Muscle layer of colon (tissue), 2 donors: ENCODE data around the gene ABTB2.
"Not testable (repeated sequence)": the region's sequence is repeated elsewhere in the genome, so short reads cannot be mapped to it uniquely, and the experiment has no call there.

Experiments used
- H3K27ac ChIP-seq: one replicate; pipeline ENCODE4 v1.7.0; 2013; ENCODE audit warnings: low read depth, mild to moderate bottlenecking, low read length, moderate library complexity
- H3K27me3 ChIP-seq, 2 donors: one replicate each; pipeline ENCODE4 v1.7.0; 2013; ENCODE audit warnings: low read length in 2 of 2, mild to moderate bottlenecking in 2 of 2; ENCODE audit not compliant: insufficient read depth in 2 of 2, control insufficient read depth in 1 of 2
- H3K36me3 ChIP-seq: one replicate; pipeline ENCODE4 v1.7.0; 2013; ENCODE audit warnings: mild to moderate bottlenecking, low read length; ENCODE audit not compliant: insufficient read depth
- H3K4me1 ChIP-seq: one replicate; pipeline ENCODE4 v1.7.0; 2013; ENCODE audit warnings: mild to moderate bottlenecking, low read length; ENCODE audit not compliant: insufficient read depth
- H3K4me3 ChIP-seq, 2 donors: one replicate each; pipeline ENCODE4 v1.7.0; 2013; ENCODE audit warnings: low read length in 2 of 2, low read depth in 1 of 2, mild to moderate bottlenecking in 1 of 2, moderate library complexity in 1 of 2
- H3K9ac ChIP-seq: one replicate; pipeline ENCODE4 v1.7.0; 2013; ENCODE audit warnings: low read length
- H3K9me3 ChIP-seq: one replicate; pipeline ENCODE4 v1.7.0; 2013; ENCODE audit warnings: mild to moderate bottlenecking, low read length
- donor health status: abdominal sarcoma.
- donor health status: Adenocarcinoma of cecum.

Gene ABTB2

DNA sequence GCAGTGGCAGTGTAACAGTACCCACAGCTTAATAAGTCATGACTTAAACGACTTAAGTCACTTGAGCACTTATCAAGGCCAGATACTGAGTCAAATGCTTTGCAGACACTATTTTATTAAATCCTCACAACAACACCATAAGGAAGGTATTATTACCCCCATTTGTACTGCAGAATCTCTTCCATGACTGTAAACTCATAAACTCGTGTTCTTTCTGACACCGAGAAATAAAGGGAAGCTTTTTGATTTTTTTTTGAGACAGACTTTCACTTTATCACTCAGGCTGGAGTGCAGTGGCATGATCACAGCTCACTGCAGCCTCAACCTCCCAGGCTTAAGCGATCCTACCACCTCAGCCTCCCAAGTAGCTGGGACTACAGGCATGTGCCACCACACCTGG is 103.8 kb downstream of the ABTB2 start:
- H3K4me1 ChIP-seq: peaks cover 29% of the 10 kb centered on the region

GRCh38 chr11:34252651-34253050 is 105.2 kb downstream of the ABTB2 start:
- H3K9ac ChIP-seq: no peak overlapping the region
- H3K4me3 ChIP-seq: no peak overlapping the region
- no peaks in the 10 kb centered on the region for H3K27me3 ChIP-seq
- peaks cover 34% of the 10 kb centered on the region for H3K4me1 ChIP-seq
- no peaks in the 10 kb centered on the region for H3K36me3 ChIP-seq
- no peak overlapping the region for H3K27ac ChIP-seq
- no peaks in the 10 kb centered on the region for H3K9me3 ChIP-seq

More for the DNA sequence above, 103.8 kb downstream of the ABTB2 start:
- Histone ChIP-seq H3K27me3 (no peaks in the 10 kb centered on the region), H3K4me3 (no peak overlapping the region), H3K9ac (no peak overlapping the region), H3K27ac (no peak overlapping the region), H3K9me3 (no peaks in the 10 kb centered on the region), H3K36me3 (no peaks in the 10 kb centered on the region)

DNA sequence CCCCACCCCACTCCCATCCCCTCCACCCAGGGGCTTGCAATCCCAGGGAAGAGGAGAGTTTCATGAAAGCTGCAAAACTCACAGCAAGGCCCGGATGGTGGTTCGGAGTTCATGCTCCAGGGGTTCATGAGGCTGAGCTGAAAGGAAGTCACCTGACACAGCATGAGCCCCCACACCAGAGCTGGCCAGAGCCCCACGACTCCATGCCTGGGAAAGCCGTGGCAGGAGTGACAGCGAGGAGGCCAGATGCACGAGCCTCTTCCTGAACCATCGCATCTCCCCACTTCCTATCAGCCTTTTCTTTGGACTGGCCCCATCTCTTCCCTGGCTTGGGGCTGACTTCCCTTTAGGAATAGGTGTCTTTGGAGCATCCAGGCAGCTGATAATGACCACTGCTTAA is 105.8 kb downstream of the ABTB2 start:
- H3K27me3 ChIP-seq: no peaks in the 10 kb centered on the region
- H3K9me3 ChIP-seq: no peaks in the 10 kb centered on the region
- no peak overlapping the region for H3K9ac ChIP-seq
- H3K27ac ChIP-seq: no peak overlapping the region
- no peak overlapping the region for H3K4me3 ChIP-seq
- no peaks in the 10 kb centered on the region for H3K36me3 ChIP-seq
- H3K4me1 ChIP-seq: peaks cover 34% of the 10 kb centered on the region

- H3K9ac ChIP-seq: no peak overlapping the region
- H3K9me3 ChIP-seq: no peaks in the 10 kb centered on the region
- H3K36me3 ChIP-seq: no peaks in the 10 kb centered on the region
- H3K4me3 ChIP-seq: no peak overlapping the region
- H3K4me1 ChIP-seq: peaks cover 34% of the 10 kb centered on the region
- no peak overlapping the region for H3K27ac ChIP-seq
- no peaks in the 10 kb centered on the region for H3K27me3 ChIP-seq
Observed at GRCh38 chr11:34251589-34251980, 106.2 kb downstream of the ABTB2 start.

DNA sequence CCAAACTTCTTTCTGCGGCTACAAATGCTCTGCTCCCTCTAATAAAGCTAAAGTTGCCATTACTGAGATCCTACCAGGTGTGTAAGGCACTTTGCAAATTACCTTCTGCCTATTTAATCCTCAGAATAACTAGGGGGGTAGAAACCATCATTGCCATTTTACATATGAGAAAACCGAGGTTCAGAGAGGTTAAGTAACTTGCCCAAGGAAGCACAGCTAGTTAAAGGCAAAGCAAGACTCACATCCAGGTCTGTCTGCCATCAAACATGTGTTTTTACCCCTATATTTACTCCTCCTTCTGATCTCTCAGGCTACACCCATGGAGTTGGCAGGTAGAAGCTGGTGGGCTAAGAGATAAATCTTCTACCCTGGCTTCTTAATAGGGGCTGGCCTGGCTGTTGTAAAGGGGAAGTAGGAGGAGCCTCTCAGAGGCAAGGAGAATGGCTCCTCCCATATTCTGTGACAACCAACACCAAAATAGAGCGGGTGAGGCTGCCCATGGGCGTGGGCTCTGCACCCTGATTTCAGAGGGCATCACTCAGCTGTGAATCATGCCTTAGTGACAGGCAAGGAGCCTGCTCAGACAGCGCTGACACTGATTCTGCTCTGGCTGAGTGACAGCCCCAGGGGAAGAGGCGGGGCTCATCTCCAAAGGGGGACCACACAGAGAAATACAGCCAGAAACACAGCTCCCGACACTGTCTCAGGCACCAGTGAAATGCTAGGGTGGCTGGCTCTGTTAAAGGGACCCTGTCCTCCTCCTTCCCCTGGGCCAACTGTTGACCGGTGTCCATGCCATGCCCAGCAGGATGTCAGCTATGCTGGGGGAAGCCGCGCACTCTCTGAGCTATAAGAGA is 106.8 kb downstream of the ABTB2 start:
- no peaks in the 10 kb centered on the region for H3K36me3 ChIP-seq
- no peaks in the 10 kb centered on the region for H3K27me3 ChIP-seq
- peaks cover 34% of the 10 kb centered on the region for H3K4me1 ChIP-seq
- H3K9ac ChIP-seq: no peak overlapping the region
- H3K4me3 ChIP-seq: no peak overlapping the region
- H3K9me3 ChIP-seq: no peaks in the 10 kb centered on the region
- H3K27ac ChIP-seq: no peak overlapping the region

DNA sequence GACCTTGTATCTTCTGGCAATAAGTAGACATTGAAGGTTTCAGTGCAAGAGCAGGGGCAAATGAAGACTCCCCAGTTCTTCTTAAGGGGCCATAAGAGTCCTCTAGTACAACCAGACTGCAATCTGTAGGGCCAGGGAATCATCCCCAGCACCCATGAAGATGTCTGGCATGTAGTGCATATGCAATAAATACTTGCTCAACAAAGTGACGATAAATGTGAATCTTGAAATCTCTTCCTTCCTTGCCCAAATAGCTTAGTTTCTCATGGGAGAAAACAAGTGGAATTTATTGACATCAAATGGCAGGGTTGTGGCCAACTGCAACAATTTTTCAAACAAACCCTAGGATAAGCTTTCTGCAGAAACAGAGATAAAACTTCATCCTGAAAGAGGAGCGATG is 107.6 kb downstream of the ABTB2 start:
- H3K4me1 ChIP-seq: peaks cover 34% of the 10 kb centered on the region

DNA sequence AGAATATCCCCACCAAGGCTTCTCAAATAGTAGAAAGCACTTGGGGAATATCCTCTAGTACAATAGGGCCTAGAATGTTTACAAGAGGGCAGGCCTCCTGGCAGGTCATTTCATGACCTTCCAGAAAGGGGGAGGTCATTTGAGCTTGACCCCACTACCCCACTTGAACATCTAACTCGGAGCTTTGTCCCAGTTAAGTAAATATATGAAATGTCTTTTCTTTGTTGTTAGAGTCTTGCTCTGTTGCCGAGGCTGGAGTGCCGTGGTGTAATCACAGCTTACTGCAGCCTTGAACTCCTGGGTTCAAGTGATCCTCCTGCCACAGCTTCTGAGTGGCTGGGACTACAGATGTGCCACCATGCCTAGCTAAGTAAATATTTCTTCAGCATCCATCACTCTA is 108.4 kb downstream of the ABTB2 start:
- Histone ChIP-seq H3K27me3 (no peaks in the 10 kb centered on the region), H3K36me3 (no peaks in the 10 kb centered on the region), H3K4me3 (no peak overlapping the region), H3K9ac (no peak overlapping the region), H3K27ac (no peak overlapping the region), H3K9me3 (no peaks in the 10 kb centered on the region), H3K4me1 (peaks cover 34% of the 10 kb centered on the region)

More for the DNA sequence above, 107.6 kb downstream of the ABTB2 start:
- Histone ChIP-seq H3K27me3 (no peaks in the 10 kb centered on the region), H3K36me3 (no peaks in the 10 kb centered on the region), H3K9me3 (no peaks in the 10 kb centered on the region), H3K9ac (no peak overlapping the region), H3K4me3 (no peak overlapping the region), H3K27ac (no peak overlapping the region)

GRCh38 chr11:34246511-34246910 is 111.3 kb downstream of the ABTB2 start:
- H3K36me3 ChIP-seq, H3K27ac ChIP-seq, H3K9ac ChIP-seq, H3K4me3 ChIP-seq, H3K27me3 ChIP-seq, H3K9me3 ChIP-seq: not testable (repeated sequence)
- peaks cover 40% of the 10 kb centered on the region for H3K4me1 ChIP-seq

DNA sequence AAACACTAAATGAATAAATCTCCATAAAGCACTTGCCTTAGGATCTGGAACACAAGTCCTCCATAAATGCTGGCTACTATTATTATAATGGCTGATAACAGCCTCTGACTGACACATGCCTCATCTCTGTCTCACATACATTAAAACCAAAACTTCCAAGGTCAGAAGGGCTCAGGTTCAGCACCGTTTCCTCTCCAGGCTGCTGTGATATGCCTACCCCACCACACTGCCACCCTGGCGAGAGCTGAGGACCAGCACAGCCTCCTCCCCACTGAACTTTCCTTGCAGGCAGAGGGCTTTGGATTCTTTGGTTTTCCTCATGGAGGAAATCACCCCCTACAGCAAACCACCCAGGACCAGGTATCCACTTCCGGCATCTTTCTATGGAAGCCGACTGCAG is 112.8 kb downstream of the ABTB2 start:
- Histone ChIP-seq H3K4me3 (no peak overlapping the region), H3K36me3 (no peaks in the 10 kb centered on the region), H3K9me3 (no peaks in the 10 kb centered on the region), H3K27ac (no peak overlapping the region), H3K27me3 (no peaks in the 10 kb centered on the region), H3K4me1 (peaks cover 26% of the 10 kb centered on the region), H3K9ac (no peak overlapping the region)

DNA sequence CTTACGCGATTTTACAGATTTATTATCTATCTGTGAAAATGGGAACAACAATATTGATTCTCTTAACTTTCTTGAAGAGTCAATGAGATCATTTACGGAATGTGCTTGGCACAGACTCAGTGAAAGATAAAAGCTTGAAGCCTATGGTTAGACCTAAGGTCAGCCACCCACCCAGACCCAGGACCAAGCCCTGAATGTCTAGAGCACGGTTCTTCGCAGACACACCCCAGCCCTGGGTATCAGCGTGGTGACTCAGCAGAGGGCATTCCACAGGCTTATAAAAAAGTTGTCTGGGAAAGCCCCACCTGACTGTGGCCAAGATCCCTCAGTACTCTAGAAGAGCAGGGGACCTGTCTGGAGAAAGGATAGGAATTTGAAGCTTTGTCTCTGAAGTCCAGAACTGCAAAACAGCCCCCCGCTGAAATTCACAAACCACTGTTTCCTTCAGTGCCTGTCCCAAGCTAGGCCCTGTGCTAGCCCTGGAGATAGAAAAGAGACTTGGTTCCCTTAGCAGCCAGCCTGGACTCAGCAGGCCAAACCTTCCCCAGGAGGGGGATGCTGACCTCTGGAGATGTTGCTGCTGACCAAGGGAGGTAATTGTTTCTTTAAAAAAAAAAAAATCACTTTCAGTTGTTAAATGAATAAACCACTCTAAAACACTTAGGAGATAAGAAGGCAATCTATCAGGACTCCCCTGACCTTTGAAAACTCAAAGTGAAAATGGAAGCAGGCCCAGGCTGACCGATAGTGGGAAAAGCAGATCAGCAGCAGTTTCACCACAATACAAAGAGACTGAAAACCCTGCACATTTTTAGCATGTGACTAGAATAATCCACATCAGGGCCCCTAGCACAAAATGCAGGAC is 114.0 kb downstream of the ABTB2 start:
- Histone ChIP-seq H3K27me3 (no peaks in the 10 kb centered on the region), H3K36me3 (no peaks in the 10 kb centered on the region), H3K4me1 (peaks cover 14% of the 10 kb centered on the region), H3K9ac (no peak overlapping the region), H3K4me3 (no peak overlapping the region), H3K9me3 (no peaks in the 10 kb centered on the region), H3K27ac (no peak overlapping the region)

DNA sequence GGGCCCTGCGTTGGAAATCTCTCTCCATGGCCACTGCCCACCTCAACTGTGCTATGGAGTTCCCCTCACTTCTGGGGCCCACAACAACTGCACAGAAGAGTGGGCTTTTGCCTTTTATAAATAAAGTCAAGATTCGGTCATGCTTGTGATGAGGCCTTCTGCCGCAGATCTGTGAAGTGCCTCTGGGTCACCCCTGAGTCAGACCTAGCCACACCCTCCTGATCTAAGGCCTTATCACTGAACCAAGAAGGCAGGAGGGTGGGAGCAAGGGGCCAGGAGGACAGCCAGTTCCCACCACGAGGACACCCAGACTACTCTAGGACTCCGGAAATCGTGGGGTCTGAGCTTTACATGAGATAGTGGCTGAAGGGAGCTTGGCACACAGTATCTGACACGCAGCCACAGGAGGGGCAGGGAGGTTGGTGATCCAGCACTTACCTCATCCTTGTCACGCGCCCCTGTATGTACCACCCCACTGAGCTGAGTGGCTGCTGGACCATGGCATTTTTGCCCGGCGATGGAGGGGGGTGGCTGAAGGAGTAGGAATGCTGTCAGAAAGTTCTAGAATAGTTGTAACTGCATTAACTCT is 115.7 kb downstream of the ABTB2 start:
- Histone ChIP-seq H3K4me1 (peaks cover 11% of the 10 kb centered on the region), H3K9me3 (no peaks in the 10 kb centered on the region), H3K9ac (no peak overlapping the region), H3K4me3 (no peak overlapping the region), H3K27me3 (no peaks in the 10 kb centered on the region), H3K27ac (no peak overlapping the region), H3K36me3 (no peaks in the 10 kb centered on the region)
